ENCODE measurements around the gene SMCO4.

DNA sequence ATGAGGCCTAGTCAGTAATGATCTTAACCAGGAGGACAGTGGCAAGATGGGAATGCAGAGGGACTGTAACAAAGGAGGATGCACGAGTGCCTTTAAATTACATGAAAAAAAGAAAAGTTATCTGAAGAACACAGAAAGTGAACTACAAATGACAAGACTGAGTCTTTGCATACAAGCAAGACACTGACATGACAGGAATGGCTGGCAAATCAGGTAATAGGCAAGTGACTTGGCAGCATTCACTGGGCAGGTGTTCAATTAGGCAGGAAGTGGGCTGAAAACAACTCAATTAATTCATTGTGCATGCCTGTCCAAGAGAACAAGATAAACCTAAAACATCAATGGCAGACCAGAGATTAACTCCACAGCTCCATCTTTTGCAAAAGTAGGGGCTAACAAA, 24.0 kb downstream of the SMCO4 start:
- TF ChIP-seq POLR2AphosphoS5 (IDR thresholded peaks at IDR 0.05; ENCODE audit: low read depth, low read length) (no peak), POLR2A (IDR thresholded peaks at IDR 0.05; ENCODE audit: low read depth, low read length) (no peak)
